Neural crest cell (in vitro differentiated cells): ENCODE data around the gene EEF1G. TPM values are rescaled to one million over a fixed set of nuclear protein-coding genes. Genes with fewer than 3 reads are reported as not detected.

Source experiments
- DNase-seq: peaks from one replicate; pipeline ENCODE4 v3.0.0; 2021; ENCODE audit warnings: low read depth, mixed read lengths, low spot score
- H3K27ac Mint-ChIP-seq: one replicate; pipeline ENCODE4 v1.8.0; 2021; ENCODE audit warnings: mild to moderate bottlenecking, mixed read lengths; ENCODE audit not compliant: unreplicated experiment
- H3K27me3 Mint-ChIP-seq: 2 replicates; pipeline ENCODE4 v1.8.0; 2021; ENCODE audit warnings: low read depth, mild to moderate bottlenecking, mixed read lengths
- H3K36me3 Mint-ChIP-seq: 2 replicates; pipeline ENCODE4 v1.8.0; 2021; ENCODE audit warnings: low read depth, mild to moderate bottlenecking, mixed read lengths
- H3K4me1 Mint-ChIP-seq: 2 replicates; pipeline ENCODE4 v1.8.0; 2021; ENCODE audit warnings: mixed read lengths
- H3K4me3 Mint-ChIP-seq: one replicate; pipeline ENCODE4 v1.8.0; 2021; ENCODE audit warnings: mild to moderate bottlenecking, mixed read lengths
- H3K9me3 Mint-ChIP-seq: 2 replicates; pipeline ENCODE4 v1.8.0; 2021; ENCODE audit warnings: mixed read lengths
- total RNA-seq: library from RNA; stranded (reverse); gene quantifications from 2 replicates; pipeline ENCODE4 v1.2.1, GENCODE V29; 2021
- TF ChIP-seq, protein P1 (sequence below): fragments of 200-600 bp; sonication (generic); conservative IDR thresholded peaks from 2 replicates; pipeline ENCODE4 v1.5.0; 2021; ENCODE audit warnings: antibody characterized with exemption, mild to moderate bottlenecking

The EEF1G gene
- total RNA-seq, 1 donor from 2014 or later, result 2,024 TPM

DNA sequence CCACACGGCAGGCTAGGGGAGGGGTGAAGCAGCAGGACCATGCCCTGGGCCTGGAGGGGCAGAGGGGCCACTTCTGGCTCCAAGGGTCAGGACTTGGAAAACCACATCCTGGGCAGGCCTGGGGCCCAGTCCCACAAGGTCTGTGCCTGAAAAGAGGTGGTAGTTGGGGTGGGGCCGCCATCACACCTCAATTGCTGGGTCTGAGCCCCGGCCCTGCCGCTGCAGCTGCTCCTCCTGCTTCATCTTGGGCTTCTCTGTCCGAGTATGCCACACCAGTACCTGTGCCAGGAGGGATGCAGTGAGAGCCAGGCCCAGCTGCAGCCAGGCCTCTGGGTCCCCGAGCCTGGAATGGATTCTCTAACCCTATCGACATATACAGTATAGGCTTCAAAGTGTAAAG is 41.8 kb upstream of the EEF1G start:
- Mint-ChIP-seq H3K4me3 (no peak overlapping the region), H3K4me1 (peaks cover 25% of the 10 kb centered on the region), H3K9me3 (no peaks in the 10 kb centered on the region), H3K36me3 (peaks cover 6% of the 10 kb centered on the region), H3K27ac (no peak overlapping the region), H3K27me3 (no peaks in the 10 kb centered on the region)
- no peak for DNase-seq
- TF ChIP-seq, protein P1, sequence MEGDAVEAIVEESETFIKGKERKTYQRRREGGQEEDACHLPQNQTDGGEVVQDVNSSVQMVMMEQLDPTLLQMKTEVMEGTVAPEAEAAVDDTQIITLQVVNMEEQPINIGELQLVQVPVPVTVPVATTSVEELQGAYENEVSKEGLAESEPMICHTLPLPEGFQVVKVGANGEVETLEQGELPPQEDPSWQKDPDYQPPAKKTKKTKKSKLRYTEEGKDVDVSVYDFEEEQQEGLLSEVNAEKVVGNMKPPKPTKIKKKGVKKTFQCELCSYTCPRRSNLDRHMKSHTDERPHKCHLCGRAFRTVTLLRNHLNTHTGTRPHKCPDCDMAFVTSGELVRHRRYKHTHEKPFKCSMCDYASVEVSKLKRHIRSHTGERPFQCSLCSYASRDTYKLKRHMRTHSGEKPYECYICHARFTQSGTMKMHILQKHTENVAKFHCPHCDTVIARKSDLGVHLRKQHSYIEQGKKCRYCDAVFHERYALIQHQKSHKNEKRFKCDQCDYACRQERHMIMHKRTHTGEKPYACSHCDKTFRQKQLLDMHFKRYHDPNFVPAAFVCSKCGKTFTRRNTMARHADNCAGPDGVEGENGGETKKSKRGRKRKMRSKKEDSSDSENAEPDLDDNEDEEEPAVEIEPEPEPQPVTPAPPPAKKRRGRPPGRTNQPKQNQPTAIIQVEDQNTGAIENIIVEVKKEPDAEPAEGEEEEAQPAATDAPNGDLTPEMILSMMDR, result no peak

DNA sequence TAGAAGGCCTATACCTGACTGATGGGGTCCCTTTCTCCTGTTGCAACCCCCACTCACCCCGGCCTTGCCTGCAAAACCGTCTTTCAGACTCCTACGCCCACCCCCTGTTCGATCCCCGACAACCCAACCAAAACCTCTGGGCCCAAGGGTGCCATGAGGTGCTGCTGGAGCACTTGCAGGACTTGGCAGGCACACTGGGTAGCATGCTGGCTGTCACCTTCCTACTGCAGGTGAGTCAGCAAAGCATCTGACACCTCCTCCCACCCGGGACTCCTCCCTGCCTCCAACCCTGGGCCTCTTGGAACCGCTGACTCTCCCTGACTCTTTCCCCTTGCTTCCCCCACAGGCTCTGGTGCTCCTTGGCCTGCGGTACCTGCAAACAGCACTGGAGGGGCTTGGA is 40.6 kb upstream of the EEF1G start:
- Mint-ChIP-seq H3K27me3 (no peaks in the 10 kb centered on the region), H3K9me3 (no peaks in the 10 kb centered on the region), H3K4me3 (peak overlapping the region; percentile 84), H3K4me1 (peaks cover 24% of the 10 kb centered on the region), H3K36me3 (peaks cover 3% of the 10 kb centered on the region), H3K27ac (no peak overlapping the region)
- no peak for DNase-seq
- TF ChIP-seq, protein P1, result no peak

DNA sequence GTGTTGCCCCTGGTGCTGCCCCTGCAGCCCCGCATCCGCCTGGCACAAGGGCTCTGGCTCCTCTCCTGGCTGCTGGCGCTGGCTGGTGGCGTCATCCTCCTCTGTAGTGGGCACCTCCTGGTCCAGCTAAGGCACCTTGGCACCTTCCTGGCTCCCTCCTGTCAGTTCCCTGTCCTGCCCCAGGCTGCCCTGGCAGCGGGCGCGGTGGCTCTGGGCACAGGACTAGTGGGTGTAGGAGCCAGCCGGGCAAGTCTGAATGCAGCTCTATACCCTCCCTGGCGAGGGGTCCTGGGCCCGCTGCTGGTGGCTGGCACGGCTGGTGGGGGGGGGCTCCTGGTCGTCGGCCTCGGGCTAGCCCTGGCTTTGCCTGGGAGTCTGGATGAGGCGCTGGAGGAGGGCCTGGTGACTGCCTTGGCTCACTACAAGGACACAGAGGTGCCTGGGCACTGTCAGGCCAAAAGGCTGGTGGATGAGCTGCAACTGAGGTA is 39.6 kb upstream of the EEF1G start:
- no peak overlapping the region for H3K27ac Mint-ChIP-seq
- DNase-seq, result no peak
- H3K4me1 Mint-ChIP-seq, result peaks cover 22% of the 10 kb centered on the region
- TF ChIP-seq, protein P1, result no peak
- no peaks in the 10 kb centered on the region for H3K27me3 Mint-ChIP-seq
- no peaks in the 10 kb centered on the region for H3K36me3 Mint-ChIP-seq
- no peaks in the 10 kb centered on the region for H3K9me3 Mint-ChIP-seq
- peak overlapping the region; percentile 84 for H3K4me3 Mint-ChIP-seq

DNA sequence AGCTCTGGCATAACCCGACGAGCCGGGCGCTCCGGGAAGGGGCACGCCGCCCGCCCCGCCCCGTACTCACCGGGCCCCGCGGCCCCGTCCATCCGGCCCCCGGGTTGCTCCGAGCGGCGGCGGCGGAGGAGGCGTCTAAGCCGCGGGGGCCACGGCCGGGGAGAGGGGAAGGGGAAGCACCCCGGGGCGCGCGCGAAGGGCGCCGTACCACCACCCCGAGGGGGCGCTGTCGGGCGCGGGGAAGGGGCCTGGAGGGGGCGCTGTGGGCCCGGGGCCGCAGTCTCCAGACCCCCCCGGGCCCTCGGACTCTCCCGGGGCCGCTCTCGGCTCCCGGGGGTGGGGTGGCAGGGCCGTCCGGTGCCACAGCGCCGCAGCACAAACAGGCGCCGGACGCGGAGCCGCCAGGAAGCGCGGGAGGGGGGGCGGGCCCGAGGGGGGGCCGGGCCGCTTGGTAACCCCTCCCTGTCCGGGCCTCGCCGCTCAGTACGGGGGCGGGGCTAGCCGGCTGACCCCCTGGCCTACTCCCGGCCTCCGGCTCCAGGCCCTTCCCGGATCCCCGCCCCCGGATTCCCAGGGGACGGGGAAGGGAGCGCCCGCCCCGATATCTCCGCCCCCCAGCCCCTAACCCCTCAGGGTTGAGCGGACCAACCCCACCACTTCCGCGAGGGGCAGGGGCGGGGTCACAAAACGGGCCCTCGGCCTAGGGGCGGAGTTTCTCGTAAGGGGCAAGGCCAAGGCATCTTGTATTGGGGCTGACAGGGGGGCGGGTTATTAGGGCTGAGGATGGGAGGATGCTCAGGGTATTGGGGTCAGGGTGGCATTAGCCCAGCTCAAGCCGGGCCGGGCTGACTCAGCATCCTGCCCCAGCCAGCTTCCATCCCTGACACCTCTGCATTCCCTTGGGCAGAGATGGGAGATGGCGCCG is 38.9 kb upstream of the EEF1G start, which contains the start of the genes EML3 and ROM1:
TSS of gene EML3 (minus strand) at position 410 of the 925 bp plus-strand sequence. CDS start at position 92, 318 bp downstream.
TSS of gene ROM1 (plus strand) at position 892 of the 925 bp plus-strand sequence. CDS start at position 917, 25 bp downstream.
- no peaks in the 10 kb centered on the region for H3K9me3 Mint-ChIP-seq
- peak; percentile 83 for DNase-seq
- peak within 1 kb of the TSS; percentile 90 for H3K27ac Mint-ChIP-seq
- TF ChIP-seq, protein P1, result peak; percentile 93
- peak within 1 kb of the TSS; percentile 93 for H3K4me3 Mint-ChIP-seq
- H3K4me1 Mint-ChIP-seq, result peaks cover 27% of the 10 kb centered on the region
- no peaks in the 10 kb centered on the region for H3K27me3 Mint-ChIP-seq
- no peaks in the 10 kb centered on the region for H3K36me3 Mint-ChIP-seq

DNA sequence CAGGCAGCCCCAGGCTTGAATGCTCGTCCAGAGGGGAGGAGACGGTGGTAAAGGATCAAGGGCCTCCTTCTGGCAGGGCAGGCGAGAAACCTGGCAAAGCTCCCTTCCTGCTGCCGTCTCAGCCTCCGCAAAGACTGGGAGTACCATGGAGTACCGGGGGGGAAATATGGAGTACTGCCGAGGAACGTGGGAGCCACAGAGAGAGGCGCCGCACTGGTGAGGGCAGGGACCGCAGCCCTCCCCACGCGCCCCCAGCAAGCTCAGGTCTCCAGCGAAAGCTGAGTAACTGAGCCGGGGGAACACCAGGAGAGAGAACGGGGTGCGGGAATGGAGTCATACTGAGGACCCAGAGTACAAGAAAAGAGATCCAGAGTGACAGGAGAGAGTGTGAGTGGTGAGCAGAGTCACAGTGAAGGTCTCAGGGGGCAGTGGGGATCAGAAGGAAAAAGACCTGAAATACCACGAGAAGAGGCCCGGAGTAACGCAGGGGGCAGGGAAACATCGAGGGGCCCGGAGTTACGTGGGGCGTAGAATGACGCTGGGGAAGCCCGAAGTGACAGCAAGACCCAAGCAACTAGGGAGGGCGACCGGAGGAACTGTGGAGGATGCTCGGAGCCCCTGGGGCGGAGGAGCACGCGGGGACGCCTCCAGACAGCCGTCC is 38.1 kb upstream of the EEF1G start:
- H3K27me3 Mint-ChIP-seq, result no peaks in the 10 kb centered on the region

More for the DNA sequence above, 38.1 kb upstream of the EEF1G start:
- H3K9me3 Mint-ChIP-seq, result no peaks in the 10 kb centered on the region
- DNase-seq, result no peak
- TF ChIP-seq, protein P1, result no peak
- H3K36me3 Mint-ChIP-seq, result no peaks in the 10 kb centered on the region
- H3K4me1 Mint-ChIP-seq, result peaks cover 29% of the 10 kb centered on the region
- peak overlapping the region; percentile 89 for H3K27ac Mint-ChIP-seq
- H3K4me3 Mint-ChIP-seq, result peak overlapping the region; percentile 93
